ENCODE data around the gene SLC30A10.

DNA sequence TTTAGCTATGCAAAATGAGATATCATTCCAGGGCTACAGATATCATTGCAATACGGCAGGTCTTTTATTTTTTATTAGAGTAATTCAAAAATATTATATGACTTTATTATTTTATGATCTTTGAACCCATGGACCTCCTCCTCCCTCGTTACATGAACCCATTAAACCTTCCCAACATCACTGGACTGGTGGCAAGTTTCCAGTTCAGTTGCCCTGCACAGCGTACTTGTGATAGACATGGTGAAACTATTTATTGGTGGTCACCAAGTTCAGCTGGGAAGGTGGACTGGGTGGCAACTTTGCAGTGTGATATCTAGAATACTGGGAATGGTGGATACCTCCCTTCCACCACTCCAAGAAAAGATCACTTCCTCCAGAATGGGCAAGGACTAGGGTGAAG lies 52.5 kb downstream of the SLC30A10 start:
- TF ChIP-seq POLR2AphosphoS5 (IDR thresholded peaks at IDR 0.05; ENCODE audit: borderline replicate concordance, low read depth, low read length) (no peak), EZH2 (IDR thresholded peaks at IDR 0.05) (no peak)
